ENCODE measurements around the gene ZNF738.

DNA sequence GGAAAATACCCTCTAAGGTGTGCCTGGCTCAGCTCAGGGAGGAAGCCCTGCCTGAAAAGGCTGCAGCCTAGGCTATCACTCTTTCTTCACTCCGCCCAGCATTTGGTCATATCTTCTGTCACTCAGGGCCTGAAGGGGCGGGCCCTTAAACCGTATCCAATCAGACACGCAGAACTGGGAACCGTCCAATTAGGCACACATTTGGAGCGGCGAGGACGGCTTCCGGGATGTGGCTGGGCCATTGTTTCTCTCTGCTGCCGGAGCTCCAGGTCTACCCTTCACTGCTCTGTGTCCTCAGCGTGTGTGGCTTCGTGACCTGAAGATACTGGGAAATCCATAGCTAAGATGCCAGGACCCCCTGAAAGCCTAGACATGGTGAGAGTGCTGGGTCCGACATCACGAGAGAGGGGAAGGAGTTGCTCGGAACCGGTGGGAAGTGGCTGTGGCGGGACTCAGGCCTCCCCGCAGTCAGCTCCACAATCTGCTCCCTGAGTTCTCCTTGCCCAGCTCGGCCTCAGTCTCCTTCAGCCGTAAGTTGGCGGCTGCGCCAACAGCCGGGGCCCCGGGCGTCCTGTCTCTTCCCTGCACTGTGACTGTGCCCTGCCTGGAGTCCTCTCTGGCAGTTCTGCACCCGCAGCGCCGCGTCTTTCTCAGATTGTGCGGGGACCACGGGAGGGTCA is 38.2 kb downstream of the ZNF738 start, which contains the start of gene ZNF493:
- TF ChIP-seq, protein P1, sequence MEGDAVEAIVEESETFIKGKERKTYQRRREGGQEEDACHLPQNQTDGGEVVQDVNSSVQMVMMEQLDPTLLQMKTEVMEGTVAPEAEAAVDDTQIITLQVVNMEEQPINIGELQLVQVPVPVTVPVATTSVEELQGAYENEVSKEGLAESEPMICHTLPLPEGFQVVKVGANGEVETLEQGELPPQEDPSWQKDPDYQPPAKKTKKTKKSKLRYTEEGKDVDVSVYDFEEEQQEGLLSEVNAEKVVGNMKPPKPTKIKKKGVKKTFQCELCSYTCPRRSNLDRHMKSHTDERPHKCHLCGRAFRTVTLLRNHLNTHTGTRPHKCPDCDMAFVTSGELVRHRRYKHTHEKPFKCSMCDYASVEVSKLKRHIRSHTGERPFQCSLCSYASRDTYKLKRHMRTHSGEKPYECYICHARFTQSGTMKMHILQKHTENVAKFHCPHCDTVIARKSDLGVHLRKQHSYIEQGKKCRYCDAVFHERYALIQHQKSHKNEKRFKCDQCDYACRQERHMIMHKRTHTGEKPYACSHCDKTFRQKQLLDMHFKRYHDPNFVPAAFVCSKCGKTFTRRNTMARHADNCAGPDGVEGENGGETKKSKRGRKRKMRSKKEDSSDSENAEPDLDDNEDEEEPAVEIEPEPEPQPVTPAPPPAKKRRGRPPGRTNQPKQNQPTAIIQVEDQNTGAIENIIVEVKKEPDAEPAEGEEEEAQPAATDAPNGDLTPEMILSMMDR (IDR thresholded peaks at IDR 0.05), result no peak
- TF ChIP-seq POLR2A (IDR thresholded peaks at IDR 0.05), result peak; percentile 67 to 70
- peak; percentile 70 to 92 (median 86) for TF ChIP-seq POLR2AphosphoS5 (IDR thresholded peaks at IDR 0.05)

Measured in sigmoid colon (tissue), 4 donors.